ENCODE data around the gene VAC14.

Gene VAC14

DNA sequence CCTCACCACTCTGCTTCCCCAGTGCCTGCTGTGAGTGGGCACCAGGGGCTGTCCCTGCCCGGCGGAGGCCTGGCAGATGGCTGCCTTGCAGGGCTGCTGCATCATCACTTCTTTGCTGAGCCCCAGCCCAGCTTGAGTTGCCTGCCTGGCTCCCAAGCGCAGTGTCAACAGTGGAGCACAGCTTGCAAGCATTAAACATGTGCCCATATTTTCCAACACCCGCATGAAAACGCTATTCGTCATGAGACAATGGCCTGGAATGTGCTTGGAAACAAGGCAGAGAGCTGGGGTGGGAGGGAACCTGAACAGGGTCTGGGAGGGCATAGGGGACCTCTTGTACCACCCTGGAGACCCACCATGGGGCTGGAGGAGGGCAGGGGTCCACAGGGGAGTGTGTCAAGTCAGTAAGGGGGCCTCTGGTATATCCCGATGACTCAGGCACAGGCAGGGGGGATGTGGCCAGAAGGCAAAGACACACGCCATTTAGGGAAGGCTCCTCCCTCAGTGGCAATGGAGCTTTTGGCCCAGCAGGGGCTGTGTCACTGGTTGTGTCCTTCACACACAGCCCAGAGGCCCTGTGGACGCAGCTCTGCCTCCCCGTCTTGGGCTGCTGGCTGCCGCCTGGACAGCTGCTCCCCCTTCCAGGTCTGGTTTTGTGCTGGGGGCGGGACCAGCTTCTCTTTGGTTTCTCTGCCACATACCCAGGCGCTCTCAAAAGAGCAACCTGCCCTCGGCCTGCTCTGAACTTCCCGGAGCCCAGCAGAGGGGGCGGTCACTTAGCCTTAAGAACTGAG is 97.7 kb downstream of the VAC14 start:
- DNase-seq, result no peak

DNA sequence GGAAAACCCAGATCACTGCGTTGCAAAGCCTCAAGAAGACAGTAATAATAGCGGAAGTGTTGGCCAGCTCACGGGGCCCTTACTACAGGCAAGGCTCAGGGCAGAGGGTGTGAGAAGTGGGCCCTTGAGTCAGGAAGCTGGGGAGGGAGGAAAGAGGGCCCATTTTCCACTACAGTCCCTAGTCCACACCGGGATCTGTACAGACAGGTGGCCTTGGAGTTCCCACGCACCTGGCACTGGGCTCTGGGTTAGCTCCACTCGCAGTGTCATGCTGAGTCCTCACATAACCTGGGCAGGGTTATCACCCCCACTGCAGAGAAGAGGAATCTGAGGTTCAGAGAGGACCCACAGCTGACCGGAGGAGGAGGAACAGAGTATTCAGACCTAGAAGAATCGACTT is 98.3 kb downstream of the VAC14 start:
- no peak for DNase-seq

DNA sequence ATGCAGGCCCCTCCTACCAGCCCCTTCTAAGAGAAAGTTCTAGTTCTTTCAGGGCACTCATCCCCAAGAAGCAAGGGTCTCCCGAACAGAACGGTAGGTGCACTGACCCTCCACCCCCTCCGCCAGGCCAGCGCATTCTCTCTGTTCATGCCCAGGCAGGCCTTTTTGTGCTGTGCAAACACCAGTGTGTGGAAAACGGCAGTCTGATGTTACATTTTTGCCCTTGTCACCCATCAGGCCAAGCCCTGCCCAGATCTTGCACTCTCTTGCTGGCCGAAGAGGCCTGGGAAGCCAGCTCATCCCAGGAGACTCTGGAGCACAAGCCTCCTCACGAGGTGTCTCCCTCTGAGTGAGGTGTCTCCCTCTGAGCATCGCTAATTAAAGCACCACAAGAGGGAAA is 99.0 kb downstream of the VAC14 start:
- DNase-seq, result no peak

DNA sequence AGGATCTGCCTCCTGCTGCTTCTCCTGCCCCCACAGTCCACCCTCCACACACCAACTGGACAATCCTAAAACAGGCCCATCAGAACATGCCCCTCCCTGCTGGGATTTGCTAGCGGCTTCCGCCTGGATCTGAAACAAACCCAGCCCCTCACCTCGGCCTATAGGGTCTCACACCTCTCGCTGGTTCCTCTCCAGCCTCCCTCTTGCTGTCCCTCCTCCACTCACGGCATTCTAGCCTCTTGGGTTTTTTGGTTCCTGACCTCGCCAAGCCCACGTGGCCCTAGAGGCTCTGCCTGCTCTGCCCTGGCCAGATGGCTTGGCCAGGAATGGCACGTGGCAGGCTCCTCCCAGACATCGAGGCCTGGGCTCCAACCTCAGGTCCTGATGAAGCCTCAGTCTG is 99.4 kb downstream of the VAC14 start:
- no peak for DNase-seq

DNA sequence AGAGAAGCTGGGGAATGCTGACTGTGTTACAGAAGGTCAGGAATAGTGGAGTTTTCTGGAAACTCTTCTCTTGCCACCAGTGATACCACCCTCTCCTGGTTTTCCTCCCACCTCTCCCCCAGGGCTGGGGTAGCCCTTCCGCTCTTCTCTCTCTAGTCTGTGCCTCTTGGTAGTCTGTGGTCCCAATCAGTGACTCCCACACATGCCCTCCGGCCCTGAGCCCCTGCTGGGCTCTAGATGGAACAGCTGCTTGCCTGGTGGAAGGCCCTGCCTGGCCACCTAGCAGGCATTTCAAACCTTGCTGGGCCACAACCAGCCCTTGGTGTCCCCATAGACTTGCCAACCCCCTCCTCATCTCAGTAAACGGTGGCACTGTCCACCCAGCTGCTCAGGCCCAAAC is 99.9 kb downstream of the VAC14 start:
- no peak for DNase-seq

DNA sequence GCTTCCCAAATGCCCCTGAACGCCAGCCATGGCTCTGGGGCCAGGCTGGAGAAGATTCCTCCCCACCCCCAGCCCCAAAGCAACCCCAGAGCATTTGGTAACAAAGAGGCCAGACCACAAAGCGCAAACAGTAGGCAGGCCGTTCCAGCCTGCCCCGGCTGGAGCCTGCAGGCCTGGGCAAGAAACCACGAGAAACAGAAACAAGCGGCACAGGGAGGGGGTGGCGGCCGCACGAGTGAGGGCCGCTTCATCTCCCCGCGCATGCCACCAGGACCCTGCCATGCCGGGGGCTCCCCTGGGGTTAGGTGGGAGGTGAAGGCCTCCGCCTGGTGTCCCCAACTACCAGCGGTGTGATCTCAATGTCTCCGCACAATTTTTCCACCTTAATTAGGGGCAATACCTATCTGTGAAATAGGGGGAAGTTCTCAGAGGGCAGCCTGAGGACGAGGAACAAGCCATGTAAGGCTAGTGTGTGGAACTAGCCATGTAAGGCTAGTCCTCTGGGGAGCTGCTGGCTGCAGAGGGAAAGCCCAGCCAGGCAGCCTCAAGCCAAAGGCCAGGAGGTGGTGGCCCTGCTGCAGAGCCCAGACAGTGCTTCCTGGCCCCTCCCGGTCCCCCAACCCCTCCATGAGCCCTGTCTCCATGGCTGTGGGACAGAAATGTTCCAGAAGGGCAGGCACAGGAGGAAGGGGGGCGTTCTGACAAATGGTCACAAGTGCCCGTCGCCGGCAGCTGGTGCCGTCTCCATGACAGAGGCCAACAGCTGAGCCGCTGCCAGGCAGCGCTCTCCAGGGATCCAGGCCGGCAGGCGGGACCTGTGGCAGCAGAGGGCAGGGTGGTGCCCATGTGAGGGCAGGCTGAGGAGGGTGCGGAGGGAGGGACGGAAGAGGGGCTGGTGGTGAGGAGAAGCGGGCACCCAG is 100.6 kb downstream of the VAC14 start:
- DNase-seq, result no peak

DNA sequence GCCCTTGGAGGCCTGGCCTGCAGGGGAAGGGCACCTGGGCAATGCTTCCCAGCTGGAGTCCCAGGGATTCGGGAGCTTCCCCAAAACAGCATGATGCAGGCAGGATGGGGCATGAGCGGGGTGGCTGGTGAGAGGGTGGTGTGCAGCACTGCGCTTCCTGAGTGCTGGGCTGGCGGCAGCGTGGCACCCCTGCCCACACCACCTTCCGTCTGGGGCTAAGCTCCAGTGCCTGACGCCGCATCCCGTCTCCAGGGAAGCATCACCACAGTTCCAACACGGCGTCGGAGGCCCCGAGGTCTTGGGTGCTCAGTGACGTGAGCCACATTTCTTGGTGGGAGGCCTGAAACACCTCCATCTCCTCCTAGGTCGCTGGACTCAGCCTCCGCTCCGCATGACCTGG is 101.3 kb downstream of the VAC14 start:
- no peak for DNase-seq

DNA sequence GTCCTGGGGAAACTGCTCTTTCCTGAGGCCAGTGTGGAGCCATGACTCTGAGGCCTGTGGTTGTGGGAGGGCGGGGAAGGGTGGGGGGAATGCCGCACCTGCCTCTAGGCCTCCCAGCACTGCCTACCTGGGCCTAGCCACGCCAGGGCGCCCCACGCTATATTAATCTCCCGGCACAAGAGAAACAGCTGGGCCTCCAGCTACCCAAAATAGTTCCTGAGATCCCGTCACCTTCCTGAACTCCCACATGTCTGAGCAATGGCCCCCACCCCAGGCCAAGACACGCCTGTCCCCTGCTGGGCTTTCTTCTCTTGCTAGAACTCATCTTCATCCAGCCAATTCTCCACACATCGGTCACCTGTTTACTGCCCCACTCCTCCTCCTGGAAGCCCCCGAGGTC is 102.1 kb downstream of the VAC14 start:
- DNase-seq, result no peak

DNA sequence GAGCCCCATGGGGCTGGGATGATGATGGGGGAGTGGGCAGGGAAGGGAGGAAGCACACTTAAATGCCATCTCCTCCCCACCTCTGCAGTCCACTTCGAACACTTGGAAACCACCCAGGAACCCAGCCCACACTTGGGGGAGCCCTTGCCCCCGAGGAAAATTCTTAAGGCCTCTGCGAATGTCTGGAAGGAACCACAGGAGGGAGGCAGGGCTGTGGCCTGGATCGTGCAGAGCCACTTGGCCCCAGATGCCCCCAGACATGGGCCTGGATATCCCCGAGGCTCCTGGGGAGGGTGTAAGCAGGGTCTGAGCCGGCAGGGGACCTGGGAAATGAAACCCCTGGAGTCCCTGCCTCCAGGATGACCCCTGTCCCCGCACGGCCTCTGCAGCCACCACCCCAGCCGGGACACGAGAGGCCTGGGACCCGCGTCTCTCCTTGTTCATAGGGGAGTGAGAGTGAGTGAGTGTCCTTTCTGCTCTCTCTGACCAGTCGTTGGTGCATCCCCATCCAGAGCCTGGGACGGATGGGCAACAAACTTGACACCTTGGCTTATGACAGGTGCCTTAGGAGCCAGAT is 103.3 kb downstream of the VAC14 start:
- DNase-seq, result no peak

DNA sequence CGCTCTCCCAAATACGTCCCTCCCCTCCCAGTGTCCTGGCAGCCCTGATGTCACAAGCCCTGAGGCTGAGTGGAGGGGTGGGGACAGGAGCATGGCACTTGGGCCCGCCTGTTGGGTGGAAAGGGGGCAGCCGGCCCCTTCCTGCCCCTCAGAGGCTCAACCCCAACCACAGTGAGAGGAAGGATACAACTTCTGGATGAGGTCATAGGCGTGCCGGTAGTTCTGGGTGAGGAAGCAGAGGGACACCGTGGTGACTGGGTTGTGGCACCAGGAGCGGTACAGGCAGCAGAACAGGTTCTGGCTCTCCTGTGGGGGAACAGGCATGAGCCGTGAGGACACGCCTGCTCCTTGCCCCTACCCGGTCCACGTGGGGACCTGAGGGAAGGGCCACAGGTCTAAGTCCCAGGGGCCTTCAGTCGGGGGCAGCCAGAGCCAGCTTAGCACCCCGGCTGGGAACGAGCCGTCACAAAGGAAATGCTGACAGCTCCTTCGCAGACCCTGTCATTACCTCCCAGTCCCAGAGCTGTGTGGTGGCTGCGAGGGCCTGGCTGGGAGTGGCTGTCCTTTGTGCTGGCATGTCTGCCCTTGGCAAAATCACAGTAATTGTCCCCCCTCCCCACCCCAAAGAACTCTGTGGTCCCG is 103.9 kb downstream of the VAC14 start:
- DNase-seq, result no peak

DNA sequence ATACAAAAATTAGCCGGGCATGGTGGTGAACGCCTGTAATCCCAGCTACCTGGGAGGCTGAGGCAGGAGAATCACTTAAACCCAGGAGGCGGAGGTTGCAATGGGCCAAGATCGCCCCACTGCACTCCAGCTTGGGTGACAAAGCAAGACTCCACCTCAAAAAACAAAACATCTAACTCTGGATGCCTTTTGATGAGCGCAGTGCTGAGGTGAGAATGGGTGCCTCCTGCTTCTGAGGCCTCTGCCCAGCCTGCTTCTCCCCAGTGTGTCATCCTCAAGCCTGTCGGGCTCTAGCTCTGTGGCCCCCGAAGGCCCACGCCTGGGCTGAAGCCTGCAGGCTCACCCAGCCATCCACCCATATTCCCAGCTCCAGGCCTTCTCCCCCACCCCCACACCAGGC is 104.6 kb downstream of the VAC14 start:
- DNase-seq, result no peak

DNA sequence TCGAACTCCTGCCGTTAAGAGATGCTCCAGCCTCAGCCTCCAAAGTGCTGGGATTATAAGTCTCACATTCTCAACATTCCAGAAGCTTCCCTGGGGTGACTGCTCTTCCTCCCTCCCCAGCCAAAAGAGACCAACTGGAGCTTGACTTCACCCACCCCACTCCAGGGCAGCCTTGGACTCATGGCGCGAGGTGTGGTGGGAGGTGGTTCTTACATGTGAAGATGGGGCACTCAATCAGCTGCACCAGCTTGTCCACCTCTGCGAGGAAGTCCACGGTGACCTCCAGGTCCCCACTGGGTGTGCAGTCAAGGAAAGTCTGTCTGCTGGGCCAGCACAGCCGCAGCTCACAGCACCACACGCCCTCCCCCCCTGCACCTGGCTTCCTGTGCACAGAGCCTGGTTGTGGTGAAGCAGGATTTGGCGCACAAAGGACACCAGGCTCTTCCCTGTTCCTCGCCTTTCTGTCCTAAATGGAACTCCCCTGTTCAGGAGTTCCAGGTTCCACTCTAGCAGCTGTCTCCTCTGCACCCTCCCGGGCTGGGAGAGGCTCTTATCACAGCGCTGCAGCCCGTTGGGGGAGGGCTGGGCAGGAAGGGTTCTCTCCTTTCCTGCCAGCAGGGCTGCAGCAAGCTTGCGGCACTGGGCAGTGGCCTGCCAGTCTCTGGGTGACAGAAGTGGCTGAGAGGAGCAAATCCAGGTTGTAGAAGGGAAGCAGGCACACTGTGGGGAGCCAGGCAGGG is 105.5 kb downstream of the VAC14 start:
- DNase-seq, result no peak

DNA sequence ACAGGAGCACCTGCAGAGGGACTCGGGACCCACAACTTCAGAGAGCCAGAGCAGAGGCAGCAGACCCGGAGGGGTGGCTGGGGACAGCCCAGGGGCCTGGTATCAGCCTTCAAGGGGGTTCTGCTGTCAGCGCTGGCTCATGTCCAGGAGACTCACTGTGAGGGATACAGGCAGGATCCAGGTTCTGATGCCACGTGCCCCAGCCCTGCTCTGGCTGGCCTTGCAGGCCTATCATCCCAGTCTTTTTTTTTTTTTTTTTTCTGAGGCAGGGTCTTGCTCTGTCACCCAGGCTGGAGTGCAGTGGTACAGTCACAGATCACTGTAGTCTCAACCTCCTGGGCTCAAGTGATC is 106.1 kb downstream of the VAC14 start:
- DNase-seq, result no peak

DNA sequence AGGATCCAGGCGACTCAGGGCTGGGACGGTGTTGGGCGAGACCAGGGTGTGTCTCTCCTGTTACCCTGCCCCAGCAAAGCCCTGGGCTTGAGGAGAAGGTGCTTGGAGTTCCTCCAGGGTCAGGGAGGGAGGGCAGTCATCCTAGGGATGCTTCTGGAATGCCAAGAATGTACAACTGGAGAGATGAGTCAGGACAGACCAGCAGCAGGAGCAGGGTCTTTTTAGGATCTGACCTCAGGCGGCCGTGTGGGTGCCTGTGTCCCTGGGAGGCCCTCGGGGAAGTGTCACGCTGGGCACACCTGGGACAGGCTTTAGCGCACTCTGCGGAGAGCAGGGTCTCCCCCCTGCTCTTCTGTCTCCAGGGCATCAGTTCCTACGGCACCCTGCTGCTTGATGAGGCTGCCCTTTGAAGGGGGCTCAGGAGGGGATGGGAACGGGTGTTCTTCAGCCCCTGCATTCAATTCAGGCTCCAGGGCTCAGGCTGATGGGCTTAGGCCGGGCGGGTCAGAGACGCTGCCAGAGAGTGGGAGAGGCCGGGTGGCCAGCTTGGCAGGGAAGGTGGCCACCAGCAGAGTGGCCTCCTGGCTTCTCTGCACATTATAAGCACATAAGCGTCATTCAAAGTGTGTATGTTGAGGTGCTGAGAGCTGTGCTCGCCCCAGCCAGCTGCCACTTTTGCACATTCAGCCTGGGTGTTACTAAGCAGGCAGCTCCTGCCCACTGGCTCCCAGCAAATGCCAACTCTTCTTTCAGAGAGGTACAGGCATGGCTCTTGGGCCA is 106.7 kb downstream of the VAC14 start:
- no peak for DNase-seq

DNA sequence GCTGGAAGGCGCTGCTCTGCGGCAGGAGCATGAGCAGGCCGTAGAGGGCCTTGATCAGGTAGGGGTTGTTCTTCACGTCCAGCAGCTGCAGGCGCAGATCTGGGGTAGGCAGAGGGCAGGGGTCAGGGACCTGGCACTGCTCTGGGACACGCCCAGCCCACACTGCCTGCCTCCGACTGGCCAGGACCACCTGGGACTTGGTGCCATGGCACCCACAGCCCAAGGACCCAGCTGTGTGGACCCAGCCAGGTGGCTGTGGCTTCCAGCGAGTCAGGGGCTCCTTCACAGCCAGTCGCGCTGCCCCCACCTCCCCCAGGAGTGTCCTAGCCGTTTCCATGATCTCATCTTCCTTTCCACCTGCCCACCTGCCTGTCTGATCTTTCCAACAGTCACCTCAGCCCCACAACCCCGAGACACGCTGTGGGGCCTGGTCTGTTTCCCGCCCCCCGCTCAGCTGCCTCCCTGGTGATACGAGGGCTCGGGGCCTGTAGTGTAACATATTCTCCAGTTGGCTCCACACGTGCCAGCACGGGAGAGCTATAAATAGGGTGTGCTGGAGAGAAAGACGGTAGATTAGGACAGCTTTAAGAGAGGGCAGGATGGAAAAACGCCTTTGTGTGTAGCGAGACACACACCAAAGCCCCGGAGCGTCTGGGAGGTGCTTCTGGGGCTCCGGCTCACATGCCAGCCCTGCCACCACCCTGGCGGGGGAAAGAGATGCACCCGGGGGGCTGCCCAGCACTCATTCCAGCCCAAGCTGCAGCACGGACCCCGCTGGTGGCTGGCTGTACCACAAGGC is 107.9 kb downstream of the VAC14 start:
- no peak for DNase-seq

DNA sequence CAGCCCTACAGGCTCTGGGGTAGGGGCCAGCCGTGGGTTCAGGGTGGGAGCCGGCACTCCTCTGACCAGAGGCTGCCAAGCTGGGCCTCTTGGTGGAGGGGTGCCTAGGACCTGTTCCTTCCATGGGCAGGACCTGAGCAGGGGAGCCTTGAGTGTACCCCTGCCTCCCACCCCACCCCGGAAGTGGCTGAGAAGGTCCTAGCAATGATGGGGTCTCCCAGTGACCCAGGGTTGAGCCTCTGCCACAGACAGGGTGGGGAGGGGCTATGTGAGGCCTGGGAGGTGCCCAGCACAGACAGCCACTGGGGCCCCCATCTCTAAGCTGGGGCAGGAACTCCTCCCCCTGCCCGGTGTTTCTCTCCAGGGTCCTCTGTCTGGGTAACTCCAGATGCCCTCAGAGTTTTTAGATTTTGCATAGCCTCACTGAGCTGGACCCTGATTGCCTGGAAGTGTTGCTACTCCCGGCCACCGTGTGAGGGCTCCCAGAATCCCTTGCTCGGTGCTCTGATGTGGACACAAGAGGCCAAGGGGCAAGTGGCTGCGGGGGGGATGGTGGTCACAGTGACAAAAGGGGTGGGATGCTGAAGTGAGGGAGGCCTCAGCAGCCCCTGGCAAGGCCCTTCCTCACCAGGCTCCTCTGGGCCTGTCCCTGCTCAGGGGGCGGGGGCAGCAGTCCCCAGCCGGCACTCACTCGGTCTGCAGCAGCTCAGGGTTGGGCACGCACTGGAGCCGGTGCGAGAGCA is 108.7 kb downstream of the VAC14 start:
- DNase-seq, result no peak

DNA sequence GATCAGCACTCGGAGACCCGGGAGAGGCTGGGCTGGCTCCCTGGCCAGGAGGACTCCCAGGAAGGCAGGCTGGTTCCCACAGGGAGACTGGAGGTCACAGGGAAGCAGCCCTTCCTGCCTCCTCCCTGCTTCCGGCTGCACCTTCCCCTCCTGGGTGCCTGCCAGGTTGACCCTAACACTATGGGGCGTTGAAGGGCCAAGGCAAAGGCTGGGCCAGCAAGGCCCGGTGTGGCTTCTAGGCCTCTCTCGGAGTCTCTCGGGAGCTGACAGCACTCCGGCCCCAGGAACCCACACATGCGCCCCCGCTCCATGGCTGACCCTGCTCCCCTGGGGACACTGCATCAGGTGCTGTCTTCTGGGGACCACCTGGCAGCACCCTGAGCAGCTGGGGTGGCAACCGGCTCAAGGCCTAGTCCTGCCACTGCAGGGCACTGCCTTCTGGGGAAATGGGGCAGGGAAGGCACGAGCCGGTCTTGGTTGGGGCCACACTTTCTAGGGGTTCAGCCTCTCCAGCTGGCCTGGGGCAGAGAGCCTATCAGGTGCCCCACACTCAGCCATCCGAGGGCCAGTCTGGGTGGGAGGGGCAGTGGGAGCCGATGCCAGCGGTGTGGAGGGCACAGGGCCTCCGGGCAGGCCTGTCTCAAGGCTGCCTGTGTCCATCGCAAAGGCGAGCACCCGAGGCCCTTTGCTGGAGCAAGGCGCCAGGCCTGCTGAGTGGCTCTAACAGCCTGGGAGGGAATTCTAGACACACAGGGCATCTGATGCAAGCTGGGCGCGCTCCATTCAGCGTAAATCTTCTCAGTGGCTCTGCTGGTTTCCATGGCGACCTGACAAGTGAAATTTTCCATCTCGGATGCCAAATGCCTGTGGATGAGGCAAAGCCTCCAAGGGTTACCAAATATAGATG is 109.5 kb downstream of the VAC14 start:
- DNase-seq, result no peak

DNA sequence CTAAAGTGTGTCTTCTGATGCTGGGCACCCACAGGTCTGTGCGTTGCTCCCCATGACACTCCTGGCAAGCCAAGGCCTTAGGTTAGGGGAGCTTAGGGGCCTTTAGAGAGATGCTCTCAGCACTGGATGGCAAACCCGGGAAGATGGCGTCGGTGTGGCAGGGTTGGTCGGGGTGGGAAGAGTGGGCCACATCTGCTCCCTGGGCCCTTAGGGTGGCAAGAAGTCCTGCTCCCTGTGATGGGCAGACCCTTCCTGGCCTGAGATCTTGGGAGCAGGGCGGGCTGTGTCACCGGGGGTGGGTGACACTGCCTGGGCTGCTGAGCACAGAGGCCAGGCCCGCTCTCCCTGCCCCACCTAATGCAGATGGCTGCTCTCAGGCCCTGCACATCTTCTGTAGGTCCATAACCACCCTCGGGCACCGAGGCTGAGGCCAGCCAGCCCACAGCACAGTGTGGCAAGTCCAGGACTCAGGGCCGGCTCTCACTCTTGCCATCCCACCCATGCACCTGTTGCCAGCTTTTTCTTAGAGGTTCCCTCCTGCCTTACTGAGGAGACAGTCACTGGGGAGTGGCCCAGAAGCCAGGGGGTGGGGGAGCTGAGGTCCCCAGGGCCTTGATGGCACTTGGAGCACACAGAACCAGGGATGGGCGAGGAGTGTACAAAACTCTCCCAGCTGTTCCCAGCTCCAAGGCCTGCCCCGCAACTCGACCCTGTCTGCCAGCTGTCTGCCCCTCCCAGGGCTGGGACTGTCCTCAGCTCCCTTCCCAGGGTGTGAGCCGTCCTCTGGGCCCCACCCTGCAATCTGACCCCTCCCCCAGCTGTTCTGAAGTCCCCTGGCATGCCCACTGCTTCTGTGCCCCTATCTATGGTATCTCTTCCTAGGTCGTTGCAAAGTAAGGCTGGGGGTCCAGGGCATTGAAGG is 110.7 kb downstream of the VAC14 start:
- DNase-seq, result no peak

All from CD4-positive, alpha-beta T cell treated with Interleukin-15 for 1 hour (primary cell).